Left kidney (tissue), 2 donors: Measurements from ENCODE around the gene TMEM150A. TPM values are rescaled to one million over a fixed set of nuclear protein-coding genes. Genes with fewer than 3 reads are reported as not detected.
"Not testable (repeated sequence)": the region's sequence is repeated elsewhere in the genome, so short reads cannot be mapped to it uniquely, and the experiment has no call there.

Experiments
- DNase-seq: peaks from one replicate; pipeline ENCODE4 v3.0.0-alpha.2; 2013
- polyA plus RNA-seq: library from polyadenylated mRNA; unstranded; fragments of 120-200 nt; gene quantifications from one replicate; pipeline ENCODE4 v1.2.1, GENCODE V29; 2013; ENCODE audit not compliant: insufficient read length

The TMEM150A gene
- polyA plus RNA-seq, 1 donor: 36.2 TPM

GRCh38 chr2:85595301-85596025, 7.0 kb downstream of the TMEM150A start, which contains the start of gene RNF181:
Gene RNF181 (plus strand): TSS chr2:85595745. CDS start chr2:85595764, 19 bp downstream.
- peak; percentile 97 for DNase-seq

- DNase-seq: no peak
These were observed 7.7 kb downstream of the TMEM150A start for GRCh38 chr2:85594715-85595300.

DNA sequence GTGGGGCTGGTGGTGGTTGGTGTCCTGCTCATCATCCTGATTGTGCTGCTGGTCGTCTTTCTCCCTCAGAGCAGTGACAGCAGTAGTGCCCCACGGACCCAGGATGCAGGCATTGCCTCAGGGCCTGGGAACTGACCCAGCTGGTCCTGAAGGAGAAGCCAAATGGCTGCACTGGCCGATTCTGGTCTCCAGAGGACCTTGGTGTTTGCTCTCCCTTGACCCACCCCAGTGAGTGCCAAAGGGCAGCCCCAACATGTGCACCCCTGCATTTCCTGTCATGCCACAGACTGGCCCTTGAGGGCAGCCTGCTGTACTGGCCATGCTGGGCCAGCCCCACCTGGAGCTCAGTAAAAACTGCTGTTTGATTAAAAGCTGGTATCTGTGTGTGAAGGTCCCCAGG, 9.5 kb downstream of the TMEM150A start:
- DNase-seq: no peak

DNA sequence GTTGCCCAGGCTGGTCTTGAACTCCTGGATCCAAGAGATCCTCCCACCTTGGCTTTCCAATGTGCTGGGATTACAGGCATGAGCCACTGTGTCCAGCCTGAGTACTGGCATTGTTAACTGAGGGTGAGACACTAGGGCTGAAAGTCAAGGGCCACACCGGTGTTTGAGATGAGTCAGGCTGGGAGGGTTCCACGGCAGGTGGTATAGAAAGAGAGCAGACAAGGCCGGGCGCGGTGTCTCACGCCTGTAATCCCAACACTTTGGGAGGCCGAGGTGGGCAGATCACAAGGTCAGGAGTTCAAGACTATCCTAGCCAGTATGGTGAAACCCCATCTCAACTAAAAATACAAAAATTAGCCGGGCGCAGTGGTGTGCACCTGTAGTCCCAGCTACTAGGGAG, 10.2 kb downstream of the TMEM150A start:
- DNase-seq: not testable (repeated sequence)

DNA sequence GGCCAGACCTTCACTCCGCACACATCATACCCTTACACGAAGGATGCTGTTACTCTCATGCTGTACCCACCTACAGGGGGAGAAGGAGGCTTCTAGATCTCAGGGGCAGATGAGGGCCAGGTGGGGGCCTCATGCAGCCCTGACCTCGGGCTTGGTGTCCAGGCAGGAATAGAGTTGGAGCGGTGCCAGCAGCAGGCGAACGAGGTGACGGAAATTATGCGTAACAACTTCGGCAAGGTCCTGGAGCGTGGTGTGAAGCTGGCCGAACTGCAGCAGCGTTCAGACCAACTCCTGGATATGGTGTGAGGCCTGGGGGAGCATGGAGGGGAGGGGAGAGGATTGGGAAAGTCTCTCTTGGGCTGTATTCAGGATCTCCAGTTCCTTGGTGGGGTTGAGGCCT, 10.9 kb downstream of the TMEM150A start:
- no peak for DNase-seq

- DNase-seq: no peak
These were observed 11.5 kb downstream of the TMEM150A start for GRCh38 chr2:85590950-85591349.

- no peak for DNase-seq
These were observed 12.3 kb downstream of the TMEM150A start for GRCh38 chr2:85589982-85590791.

DNA sequence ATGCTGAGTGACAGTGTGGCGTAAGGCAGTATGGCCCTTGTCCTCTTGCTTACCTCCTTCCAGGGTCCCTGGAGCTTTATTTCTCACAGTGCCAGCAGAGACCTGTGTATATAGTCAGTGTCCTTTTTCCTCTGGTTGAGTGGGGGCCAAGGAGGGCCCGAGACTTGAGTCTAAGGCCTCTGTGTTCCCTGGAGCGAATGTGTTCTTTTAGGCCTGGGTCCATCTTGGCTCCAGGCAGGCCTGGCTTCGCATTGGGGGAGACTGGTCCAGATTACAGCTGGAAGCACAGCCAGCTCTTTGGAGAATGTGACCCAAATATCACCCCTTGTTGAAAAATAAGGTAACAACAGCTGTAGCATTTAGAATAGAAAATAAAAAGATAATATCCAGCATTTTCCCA, 13.3 kb downstream of the TMEM150A start:
- DNase-seq: no peak

DNA sequence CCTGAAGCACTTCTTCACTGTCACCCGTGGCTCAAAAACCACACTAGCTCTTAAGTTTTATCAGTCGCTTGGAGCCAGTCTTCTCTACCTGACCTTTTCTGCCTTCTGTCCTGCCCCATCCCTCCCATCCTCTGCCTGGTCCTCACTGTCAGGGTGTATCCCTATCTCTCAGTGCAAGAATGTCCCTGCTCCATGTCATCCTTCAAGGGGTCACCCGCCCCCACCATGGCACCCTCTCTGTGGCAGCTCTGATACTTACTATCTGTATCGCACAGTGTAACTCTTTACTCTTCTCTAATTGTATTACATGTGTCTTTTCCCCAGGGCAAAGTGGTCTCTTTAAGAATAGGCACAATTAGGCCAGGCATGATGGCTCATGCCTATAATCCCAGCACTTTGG, 13.9 kb downstream of the TMEM150A start:
- no peak for DNase-seq

DNA sequence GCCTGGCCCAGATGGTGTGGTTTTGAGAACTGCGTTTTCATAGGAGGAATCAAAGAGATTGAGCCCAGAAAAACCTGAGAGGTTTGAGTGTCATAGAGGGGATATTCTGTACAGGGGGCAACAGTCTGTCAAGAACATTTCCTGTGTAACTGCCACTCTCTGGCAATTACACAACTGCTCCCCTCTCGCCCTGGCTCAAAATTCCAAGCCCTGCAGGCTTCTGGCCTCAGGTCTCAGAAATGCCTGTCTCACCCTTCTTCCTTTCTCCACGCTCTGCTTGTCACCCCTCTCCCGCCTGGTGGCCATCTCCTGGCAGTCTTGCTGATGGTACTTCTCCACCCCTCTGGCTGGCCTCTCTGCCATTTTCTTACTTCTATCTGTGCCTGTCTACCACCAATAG, 14.3 kb downstream of the TMEM150A start:
- DNase-seq: no peak

DNA sequence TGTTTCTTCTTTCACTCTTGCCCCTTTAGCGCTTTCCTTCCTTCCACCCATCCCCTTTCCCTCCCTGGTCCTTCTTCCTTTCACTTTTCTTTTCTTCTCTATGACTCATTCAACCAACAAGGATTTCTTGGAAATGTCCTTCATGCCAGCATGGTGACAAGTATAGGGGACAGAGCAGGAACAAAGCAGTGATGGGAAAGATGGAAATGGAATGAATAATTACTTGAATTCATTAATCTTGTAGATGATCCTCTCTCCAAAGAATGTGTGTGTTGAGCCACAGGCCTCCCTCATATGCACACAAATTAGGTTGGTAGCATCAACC, 16.8 kb downstream of the TMEM150A start:
- no peak for DNase-seq

DNA sequence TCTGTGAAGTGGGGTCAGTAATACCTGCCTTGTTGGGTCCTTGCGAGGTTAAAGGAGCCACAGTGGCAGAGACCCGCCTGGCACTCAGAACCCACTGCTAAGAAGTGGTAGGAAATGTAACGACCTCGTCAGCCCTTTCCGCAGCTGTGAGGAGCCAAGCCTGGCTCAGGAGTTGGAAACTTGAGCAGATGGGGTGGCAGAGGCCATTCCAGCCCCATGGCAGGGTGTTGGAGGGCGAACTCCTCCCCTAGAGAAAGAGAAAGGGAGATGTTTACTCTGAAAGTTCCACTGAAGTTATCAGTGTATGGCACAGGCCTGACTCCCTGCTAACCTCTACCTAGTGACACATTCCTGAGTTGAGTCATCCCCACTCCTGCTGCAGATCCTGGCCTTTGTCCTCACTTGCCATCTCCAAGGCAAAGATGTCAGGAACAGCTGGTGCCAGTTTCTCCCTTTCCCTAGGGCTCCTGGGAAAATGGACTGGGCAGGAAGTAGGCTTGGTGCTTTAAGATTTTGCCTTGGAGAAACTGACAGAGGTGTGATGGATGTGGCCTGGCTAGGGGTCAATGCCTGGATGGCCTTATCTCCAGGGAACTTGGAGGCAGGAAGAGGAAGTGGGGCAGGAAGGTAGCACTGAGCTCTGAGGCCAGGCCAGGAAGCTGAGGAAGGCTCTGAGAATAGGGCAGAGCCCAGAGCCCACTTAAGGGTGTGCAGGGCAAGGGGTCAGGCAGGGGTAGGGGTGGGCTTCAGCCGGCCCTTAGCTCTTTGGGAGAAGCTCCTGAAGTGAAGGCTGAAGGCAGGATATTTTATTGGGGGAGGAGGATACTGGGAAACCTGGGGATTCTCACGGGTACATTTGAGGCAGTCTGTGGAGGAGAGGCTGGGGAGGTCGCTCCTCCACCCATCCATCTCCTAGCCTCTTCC, 17.4 kb downstream of the TMEM150A start:
- no peak for DNase-seq

DNA sequence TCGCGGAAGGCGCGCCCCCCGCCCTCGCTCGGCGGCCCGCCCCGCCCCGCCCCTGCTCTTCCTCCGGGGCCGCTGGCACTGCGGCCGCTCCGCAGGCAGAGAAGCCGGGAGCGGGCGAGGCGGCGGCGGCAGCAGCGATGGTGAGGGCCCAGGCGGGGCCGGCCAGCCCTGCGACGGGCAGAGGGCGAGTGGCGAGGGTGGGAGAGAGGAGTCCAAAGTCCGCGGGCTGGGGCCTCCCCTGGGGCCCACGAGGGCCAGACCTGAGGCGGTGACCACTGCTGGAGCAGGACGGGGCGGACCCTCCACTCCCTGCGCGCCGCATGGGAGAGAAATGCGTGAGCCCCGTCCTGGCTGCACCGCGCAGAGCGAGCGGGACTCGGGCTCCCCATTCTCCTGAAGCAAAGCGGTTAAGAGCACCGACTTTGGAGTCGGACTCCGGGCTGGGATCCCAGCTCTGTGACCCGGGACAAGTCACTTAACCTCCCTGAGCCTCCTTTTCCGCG, 18.1 kb downstream of the TMEM150A start, which contains the start of gene VAMP5:
VAMP5 (plus strand) TSS at position 78 of the 503 bp plus-strand sequence; CDS start at position 138, 60 bp downstream.
- no peak for DNase-seq

GRCh38 chr2:85583667-85584353, 18.7 kb downstream of the TMEM150A start:
- DNase-seq: no peak

- no peak for DNase-seq
These were observed 20.0 kb downstream of the TMEM150A start for GRCh38 chr2:85582492-85582891.

DNA sequence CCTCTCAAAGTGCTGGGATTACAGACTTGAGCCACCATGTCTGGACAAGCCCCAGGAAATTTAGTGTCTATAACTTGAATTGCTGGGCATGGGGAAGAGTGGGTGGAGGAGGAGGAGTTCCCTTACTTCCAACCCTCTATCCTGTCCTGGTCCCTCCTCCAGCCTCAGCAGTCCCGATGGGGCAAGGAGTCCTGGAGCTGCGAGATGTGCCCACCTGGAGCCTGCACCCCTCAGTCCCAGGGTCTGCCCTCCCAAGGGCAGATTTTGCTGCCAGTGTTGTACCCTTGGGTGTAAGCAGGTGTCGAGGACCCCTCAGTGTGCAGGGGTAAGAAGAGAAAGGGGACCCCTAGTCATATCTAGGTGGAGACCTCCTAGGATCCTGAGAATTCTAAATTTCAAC, 22.3 kb downstream of the TMEM150A start:
- DNase-seq: no peak

- DNase-seq: no peak
These were observed 23.1 kb downstream of the TMEM150A start for GRCh38 chr2:85579266-85579935.

GRCh38 chr2:85578243-85579180, 24.0 kb downstream of the TMEM150A start:
- no peak for DNase-seq
